ENCODE measurements around the gene CCDC61.

CCDC61 gene

GRCh38 chr19:45973553-45974338 lies 21.5 kb upstream of the CCDC61 start, which contains the start of gene NOVA2:
NOVA2 (minus strand) TSS chr19:45973865; CDS start chr19:45973351, 514 bp downstream.
- peak; percentile 72 to 81 for DNase-seq (ENCODE audit: low read depth in 2 of 2)
- H3K4me3 ChIP-seq (replicated peaks in 1 of 2; ENCODE audit: low read depth in 2 of 2, low read length in 2 of 2), result peak within 1 kb of the TSS; percentile 57 to 59
- TF ChIP-seq CTCF (IDR thresholded peaks at IDR 0.05; ENCODE audit: low read depth, low read length), result no peak

GRCh38 chr19:45975306-45976070 lies 19.8 kb upstream of the CCDC61 start:
- no peak overlapping the region for H3K4me3 ChIP-seq (replicated peaks in 1 of 2; ENCODE audit: low read depth in 2 of 2, low read length in 2 of 2)
- no peak for DNase-seq (ENCODE audit: low read depth in 2 of 2)
- TF ChIP-seq CTCF (IDR thresholded peaks at IDR 0.05; ENCODE audit: low read depth, low read length), result no peak

GRCh38 chr19:45976178-45976577 lies 19.1 kb upstream of the CCDC61 start:
- no peak overlapping the region for H3K4me3 ChIP-seq (replicated peaks in 1 of 2; ENCODE audit: low read depth in 2 of 2, low read length in 2 of 2)
- DNase-seq (ENCODE audit: low read depth in 2 of 2), result peak; percentile 12 to 33
- no peak for TF ChIP-seq CTCF (IDR thresholded peaks at IDR 0.05; ENCODE audit: low read depth, low read length)

- H3K4me3 ChIP-seq (replicated peaks in 1 of 2; ENCODE audit: low read depth in 2 of 2, low read length in 2 of 2), result no peak overlapping the region
- TF ChIP-seq CTCF (IDR thresholded peaks at IDR 0.05; ENCODE audit: low read depth, low read length), result no peak
- peak in 1 of 2 donors; percentile 22 for DNase-seq (ENCODE audit: low read depth in 2 of 2)
These were observed 17.1 kb upstream of the CCDC61 start for GRCh38 chr19:45978156-45978555.

- TF ChIP-seq CTCF (IDR thresholded peaks at IDR 0.05; ENCODE audit: low read depth, low read length), result no peak
- peak in 1 of 2 donors; percentile 33 for DNase-seq (ENCODE audit: low read depth in 2 of 2)
- H3K4me3 ChIP-seq (replicated peaks in 1 of 2; ENCODE audit: low read depth in 2 of 2, low read length in 2 of 2), result no peak overlapping the region
These were observed 13.9 kb upstream of the CCDC61 start for GRCh38 chr19:45981350-45981749.

GRCh38 chr19:45985321-45985720 lies 9.9 kb upstream of the CCDC61 start:
- no peak overlapping the region for H3K4me3 ChIP-seq (replicated peaks in 1 of 2; ENCODE audit: low read depth in 2 of 2, low read length in 2 of 2)
- no peak for DNase-seq (ENCODE audit: low read depth in 2 of 2)
- TF ChIP-seq CTCF (IDR thresholded peaks at IDR 0.05; ENCODE audit: low read depth, low read length), result no peak
